Lung (tissue), 12 donors: Measurements from ENCODE around the gene RANBP3L. TPM values are rescaled to one million over a fixed set of nuclear protein-coding genes. Genes with fewer than 3 reads are reported as not detected.
A peak's percentile ranks its signal among the peaks of the same experiment; 100 is the strongest.

Experiments used
- ATAC-seq: fragments of 200-7000 bp; cut with Tn5 transposase; one replicate; pipeline ENCODE4 v1.9.1; 2020; ENCODE audit warnings: moderate number of reproducible peaks; ENCODE audit not compliant: insufficient read depth, low FRiP score
- DNase-seq, 3 donors: peaks; one replicate each; pipeline ENCODE4 v3.0.0-alpha.2; 2013 to 2017
- H3K27ac ChIP-seq, 2 donors: one replicate each; pipeline ENCODE4 v1.5.1; 2013; ENCODE audit warnings: mild to moderate bottlenecking in 2 of 2, moderate library complexity in 2 of 2, control low read depth in 1 of 2, inconsistent platforms in 1 of 2, low read depth in 1 of 2, low read length in 1 of 2
- H3K27me3 ChIP-seq, 3 donors: one replicate each; pipeline ENCODE4 v1.5.1; 2013; ENCODE audit warnings: low read length in 2 of 3; ENCODE audit not compliant: control insufficient read depth in 3 of 3, insufficient read depth in 3 of 3
- H3K36me3 ChIP-seq, 4 donors: one replicate each; pipeline ENCODE4 v1.5.1; 2013; ENCODE audit warnings: low read length in 4 of 4, mild to moderate bottlenecking in 1 of 4, moderate library complexity in 1 of 4; ENCODE audit not compliant: control insufficient read depth in 4 of 4, insufficient read depth in 4 of 4
- H3K4me1 ChIP-seq, 5 donors: one replicate each; pipeline ENCODE4 v1.5.1; 2013; ENCODE audit warnings: low read length in 5 of 5, mild to moderate bottlenecking in 2 of 5, moderate library complexity in 1 of 5; ENCODE audit not compliant: control insufficient read depth in 5 of 5, insufficient read depth in 5 of 5
- H3K4me3 ChIP-seq: one replicate; pipeline ENCODE4 v1.5.1; 2013; ENCODE audit warnings: mild to moderate bottlenecking, control low read depth, moderate library complexity
- H3K9ac ChIP-seq, 2 donors: one replicate each; pipeline ENCODE4 v1.5.1; 2013; ENCODE audit warnings: low read length in 2 of 2, control low read depth in 1 of 2; ENCODE audit not compliant: insufficient read depth in 1 of 2
- H3K9me3 ChIP-seq, 4 donors: one replicate each; pipeline ENCODE4 v1.5.1; 2013; ENCODE audit warnings: low read length in 3 of 4, mild to moderate bottlenecking in 1 of 4, moderate library complexity in 1 of 4; ENCODE audit not compliant: control insufficient read depth in 4 of 4, insufficient read depth in 3 of 4
- CTCF ChIP-seq: IDR thresholded peaks from 2 replicates; pipeline ENCODE4 v1.5.1; 2012; ENCODE audit warnings: mild to moderate bottlenecking; ENCODE audit errors: control extremely low read depth, extremely low read depth
- WGBS, 2 donors: extraction: QIAGEN DNeasy Blood & Tissue Kit; methylation state at CpG; one replicate each; pipeline ENCODE4 v1.1.7; 2013; 5-methylcytosine and 5-hydroxymethylcytosine counted together
- polyA plus RNA-seq, 2 donors: library from polyadenylated mRNA; stranded (reverse); fragments of 200-250 nt; gene quantifications; one replicate each; pipeline ENCODE4 v1.2.1, GENCODE V29; 2013
- total RNA-seq, 2 donors: library from RNA; depleted of rRNA in 1 of 2; stranded (reverse); fragments of >200 nt in 1 of 2; gene quantifications; one replicate each; pipeline ENCODE4 v1.2.1, GENCODE V29; 2014 to 2021
- donor health status: control.
- donor health status: control.
- donor health status: Bipolar disorder and iron deficiency.
- donor health status: healthy.
- donor health status: DM: yes; HTN: yes; CAD: no.

Gene RANBP3L
- total and polyA plus RNA-seq, 4 donors: 0.08 to 2.3 (median 0.66) TPM

- peak overlapping the region in 1 of 2 donors; percentile 70 for H3K27ac ChIP-seq
- ATAC-seq: no peak
Measured at GRCh38 chr5:36300927-36301540, 668 bp downstream of the RANBP3L start.

GRCh38 chr5:36300191-36300926 lies 1.3 kb downstream of the RANBP3L start:
- no peak for TF ChIP-seq CTCF
- ATAC-seq: no peak
- WGBS, 2 donors: 77 to 82% methylated on average over 3 of the region's 3 CpGs
- no peak overlapping the region for H3K4me3 ChIP-seq
- peak overlapping the region in 1 of 2 donors; percentile 8 for H3K9ac ChIP-seq
- H3K27ac ChIP-seq: no peak overlapping the region
- no peaks in the 10 kb centered on the region for H3K27me3 ChIP-seq
- H3K4me1 ChIP-seq: peaks cover 0 to 36% (median 3%) of the 10 kb centered on the region in 5 donors
- no peaks in the 10 kb centered on the region for H3K9me3 ChIP-seq
- no peaks in the 10 kb centered on the region for H3K36me3 ChIP-seq
- peak in 2 of 3 donors; percentile 47 to 48 for DNase-seq

More at GRCh38 chr5:36300927-36301540, 668 bp downstream of the RANBP3L start:
- Histone ChIP-seq H3K4me3 (no peak overlapping the region), H3K36me3 (no peaks in the 10 kb centered on the region), H3K9ac (peak overlapping the region in 1 of 2 donors; percentile 8), H3K4me1 (peaks cover 0 to 42% (median 3%) of the 10 kb centered on the region in 5 donors), H3K9me3 (no peaks in the 10 kb centered on the region), H3K27me3 (no peaks in the 10 kb centered on the region)
- DNase-seq: no peak
- WGBS, 2 donors: 60 to 66% methylated on average over 4 of the region's 4 CpGs
- TF ChIP-seq CTCF: no peak

GRCh38 chr5:36298552-36298951 lies 3.1 kb downstream of the RANBP3L start:
- Histone ChIP-seq H3K36me3 (no peaks in the 10 kb centered on the region), H3K9ac (no peak overlapping the region), H3K4me1 (peaks cover 0 to 34% (median 3%) of the 10 kb centered on the region in 5 donors), H3K4me3 (no peak overlapping the region), H3K27me3 (no peaks in the 10 kb centered on the region), H3K27ac (no peak overlapping the region), H3K9me3 (no peaks in the 10 kb centered on the region)
- DNase-seq (no peak), ATAC-seq (no peak)
- TF ChIP-seq CTCF: no peak
